Psoas muscle (tissue), 8 donors: ENCODE data around the gene PDE11A. TPM values are rescaled to one million over a fixed set of nuclear protein-coding genes. Genes with fewer than 3 reads are reported as not detected.

ENCODE experiments used
- ATAC-seq, 4 donors: fragments of 200-7000 bp; cut with Tn5 transposase; one replicate each; pipeline ENCODE4 v1.9.1; 2020; ENCODE audit warnings: moderate library complexity in 3 of 4, mild to moderate bottlenecking in 2 of 4
- DNase-seq, 2 donors: peaks; one replicate each; pipeline ENCODE4 v3.0.0-alpha.2; 2020
- H3K27ac ChIP-seq: fragments of 200-600 bp; one replicate; pipeline ENCODE4 v1.8.0; 2022
- H3K27me3 ChIP-seq, 3 donors: fragments of 200-600 bp in 1 of 3; one replicate each; pipeline versions ENCODE4 v1.6.1 to v1.8.0; 2013 to 2022; ENCODE audit warnings: low read length in 2 of 3, mild to moderate bottlenecking in 2 of 3, moderate library complexity in 1 of 3; ENCODE audit not compliant: insufficient read depth in 3 of 3
- H3K36me3 ChIP-seq, 2 donors: fragments of 200-600 bp in 1 of 2; one replicate each; pipeline versions ENCODE4 v1.6.1 to v1.8.0; 2013 to 2022; ENCODE audit warnings: low read depth in 1 of 2, mild to moderate bottlenecking in 1 of 2, moderate library complexity in 1 of 2; ENCODE audit not compliant: insufficient read depth in 1 of 2
- H3K4me1 ChIP-seq: fragments of 200-600 bp; one replicate; pipeline ENCODE4 v1.8.0; 2022
- H3K4me3 ChIP-seq: fragments of 200-600 bp; one replicate; pipeline ENCODE4 v1.8.0; 2022; ENCODE audit warnings: mild to moderate bottlenecking
- H3K9me3 ChIP-seq: fragments of 200-600 bp; one replicate; pipeline ENCODE4 v1.8.0; 2022
- CTCF ChIP-seq: fragments of 200-600 bp; IDR thresholded peaks from one replicate; pipeline ENCODE4 v1.8.0; 2022; ENCODE audit warnings: antibody characterized with exemption
- WGBS, 3 donors: extraction: QIAGEN DNeasy Blood & Tissue Kit; methylation state at CpG; one replicate each; pipeline versions ENCODE4 v1.1.6 to v1.1.7; 2013; 5-methylcytosine and 5-hydroxymethylcytosine counted together
- intact Hi-C, 2 donors: fragments of 100-400 bp; cut with DNase I; formaldehyde crosslinking; loops; one replicate each; pipeline versions ENCODE4 v1.11.0 to v1.14.2; 2022
- polyA plus RNA-seq, 3 donors: library from polyadenylated mRNA; stranded (reverse); fragments of 200-250 nt; gene quantifications; one replicate each; pipeline ENCODE4 v1.2.3, GENCODE V29; 2013
- total RNA-seq, 4 donors: library from RNA; stranded (reverse); fragmentation: NEBNext Ultra II Directional in 2 of 4; extraction: Animal tissue kit (Norgen Biotek cat#: 25700) in 2 of 4; gene quantifications; one replicate each; pipeline versions ENCODE4 v1.2.1 to v1.2.4, GENCODE V29; 2021 to 2023
- donor health status: healthy with polysubstance abuse.
- donor health status: DM: no; HTN: no; CAD: no; lungs with moderate emphysema.
- donor health status: Bipolar disorder and iron deficiency.
- donor health status: healthy.
- donor health status: DM: yes; HTN: yes; CAD: no.
- donor health status: DM: no; HTN: no; CAD: no.
- donor health status: DM: no; HTN: no; CAD: no.
- donor health status: DM: yes; HTN: yes; CAD: no.

The PDE11A gene
- total and polyA plus RNA-seq, 7 donors: 0.35 to 39.7 (median 2.3) TPM

- H3K4me3 ChIP-seq: no peak overlapping the region
- ATAC-seq (no peak), DNase-seq (no peak)
- peaks cover 0 to 5% (median 0%) of the 10 kb centered on the region in 3 donors for H3K27me3 ChIP-seq
- WGBS, 3 donors: 62 to 64% (median 63%) methylated on average over 3 of the region's 3 CpGs
- H3K9me3 ChIP-seq: no peaks in the 10 kb centered on the region
- H3K27ac ChIP-seq: no peak overlapping the region
- intact Hi-C loops: no loop called here
- H3K4me1 ChIP-seq: no peaks in the 10 kb centered on the region
- no peaks in the 10 kb centered on the region for H3K36me3 ChIP-seq
- no peak for TF ChIP-seq CTCF
These were observed 411.8 kb downstream of the PDE11A start for GRCh38 chr2:177660742-177661141.

GRCh38 chr2:177658309-177658708 is 414.3 kb downstream of the PDE11A start:
- H3K36me3 ChIP-seq: no peaks in the 10 kb centered on the region
- TF ChIP-seq CTCF: no peak
- H3K27ac ChIP-seq: no peak overlapping the region
- H3K9me3 ChIP-seq: no peaks in the 10 kb centered on the region
- ATAC-seq (no peak), DNase-seq (no peak)
- H3K4me1 ChIP-seq: no peaks in the 10 kb centered on the region
- peaks cover 0 to 5% (median 0%) of the 10 kb centered on the region in 3 donors for H3K27me3 ChIP-seq
- intact Hi-C loops: no loop called here
- H3K4me3 ChIP-seq: no peak overlapping the region

GRCh38 chr2:177651833-177652232 is 420.7 kb downstream of the PDE11A start:
- H3K4me1 ChIP-seq: no peaks in the 10 kb centered on the region
- no peak for TF ChIP-seq CTCF
- H3K27ac ChIP-seq: no peak overlapping the region
- intact Hi-C loops: no loop called here
- DNase-seq (no peak), ATAC-seq (no peak)
- WGBS, 3 donors: 56 to 62% (median 58%) methylated on average over 7 of the region's 7 CpGs
- no peaks in the 10 kb centered on the region for H3K9me3 ChIP-seq
- no peaks in the 10 kb centered on the region for H3K36me3 ChIP-seq
- H3K27me3 ChIP-seq: peaks cover 0 to 4% (median 0%) of the 10 kb centered on the region in 3 donors
- H3K4me3 ChIP-seq: no peak overlapping the region

GRCh38 chr2:177649568-177650518 is 422.7 kb downstream of the PDE11A start:
- H3K4me1 ChIP-seq: no peaks in the 10 kb centered on the region
- no peaks in the 10 kb centered on the region for H3K9me3 ChIP-seq
- H3K36me3 ChIP-seq: no peaks in the 10 kb centered on the region
- ATAC-seq: no peak
- H3K27ac ChIP-seq: no peak overlapping the region
- no peak overlapping the region for H3K4me3 ChIP-seq
- intact Hi-C loops: no loop called here
- DNase-seq: no peak
- 67 to 71% (median 68%) methylated on average over 4 of the region's 4 CpGs for WGBS, 3 donors
- H3K27me3 ChIP-seq: no peaks in the 10 kb centered on the region
- TF ChIP-seq CTCF: no peak
